HG03460 (cell line): Measurements from ENCODE around the gene KLHL35.
"Not testable (repeated sequence)": the region's sequence is repeated elsewhere in the genome, so short reads cannot be mapped to it uniquely, and the experiment has no call there.

Experiments used
- ATAC-seq: cut with Tn5 transposase; IDR thresholded peaks from one replicate; pipeline ENCODE4 v1.9.1; 2021; ENCODE audit not compliant: unreplicated experiment

KLHL35 gene

GRCh38 chr11:75394085-75394840 lies 38.7 kb downstream of the KLHL35 start:
- ATAC-seq, result no peak

DNA sequence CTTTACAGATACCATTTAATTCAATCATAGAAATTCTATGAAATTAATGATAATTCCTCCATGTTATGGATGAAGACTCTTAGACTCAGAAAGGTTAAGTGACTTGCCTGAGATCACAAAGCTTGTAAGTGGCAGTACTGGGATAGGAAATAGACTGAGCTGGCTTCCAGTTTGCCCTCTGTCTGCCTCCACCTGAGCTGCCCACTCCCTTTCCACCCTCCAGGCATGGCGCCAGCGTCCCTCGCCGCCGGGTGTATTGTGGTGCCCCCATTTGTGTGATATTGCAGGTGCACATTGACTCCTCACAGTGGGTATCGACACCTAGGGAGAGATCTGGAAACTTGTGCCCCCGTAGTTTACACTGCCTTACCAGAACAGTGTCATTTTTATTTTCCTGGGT lies 43.1 kb downstream of the KLHL35 start:
- no peak for ATAC-seq

DNA sequence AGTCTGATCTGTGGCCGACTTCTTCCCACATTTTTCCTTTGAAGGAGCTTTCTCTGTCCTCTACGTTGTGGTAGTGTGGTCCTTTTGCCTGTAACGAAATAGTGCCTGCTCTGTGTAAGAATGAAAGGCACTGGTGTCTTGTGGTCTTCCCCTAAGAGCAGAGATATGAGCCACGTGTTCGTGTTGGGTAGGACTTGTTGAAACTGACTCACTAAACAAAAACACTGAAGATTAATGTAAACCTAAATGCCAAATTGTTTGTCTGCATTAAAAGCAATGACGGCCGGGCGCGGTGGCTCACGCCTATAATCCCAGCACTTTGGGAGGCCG lies 43.8 kb downstream of the KLHL35 start:
- ATAC-seq, result no peak

DNA sequence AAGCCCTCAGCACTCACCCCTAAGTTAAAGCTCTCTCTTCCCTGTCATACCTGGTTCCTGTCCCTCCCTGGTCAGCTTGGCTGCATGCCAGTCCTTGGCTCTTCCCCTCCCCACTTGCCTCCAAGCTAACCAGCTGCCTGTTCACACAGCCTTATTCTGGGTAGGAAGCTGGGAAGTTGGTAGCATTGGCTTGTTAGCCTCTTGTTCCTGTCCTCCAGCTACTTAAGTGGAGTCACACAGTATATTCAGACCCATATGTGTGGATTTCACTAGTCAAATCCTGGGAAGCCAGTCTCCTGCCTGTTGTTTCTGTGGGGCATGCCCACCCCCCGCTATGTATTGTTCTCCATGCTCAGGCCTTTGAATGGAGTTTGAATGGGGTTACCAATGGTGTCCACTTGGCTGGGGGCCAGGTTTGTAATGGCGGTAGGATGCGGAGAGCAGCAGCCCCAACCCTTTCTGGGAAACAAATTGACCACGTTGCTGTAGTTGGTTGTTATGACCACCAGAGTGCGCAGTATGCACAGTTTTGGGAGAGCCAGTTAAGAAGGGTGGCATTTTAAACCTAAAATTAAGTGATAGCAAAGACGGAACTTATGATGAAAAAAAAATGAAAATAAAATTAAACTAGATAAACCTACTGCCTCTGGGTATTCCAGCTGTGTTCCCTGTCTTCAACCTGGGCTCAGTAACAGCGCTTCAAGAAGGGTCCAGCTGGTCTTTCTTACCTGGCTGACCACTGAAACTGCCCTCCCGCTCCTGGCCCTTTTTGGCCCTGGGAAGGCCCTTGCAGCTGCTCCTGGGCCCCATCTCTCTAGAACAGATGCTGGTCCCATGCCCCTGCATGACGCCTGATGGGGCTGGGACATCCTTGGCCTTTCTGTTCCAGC lies 44.4 kb downstream of the KLHL35 start:
- no peak for ATAC-seq

DNA sequence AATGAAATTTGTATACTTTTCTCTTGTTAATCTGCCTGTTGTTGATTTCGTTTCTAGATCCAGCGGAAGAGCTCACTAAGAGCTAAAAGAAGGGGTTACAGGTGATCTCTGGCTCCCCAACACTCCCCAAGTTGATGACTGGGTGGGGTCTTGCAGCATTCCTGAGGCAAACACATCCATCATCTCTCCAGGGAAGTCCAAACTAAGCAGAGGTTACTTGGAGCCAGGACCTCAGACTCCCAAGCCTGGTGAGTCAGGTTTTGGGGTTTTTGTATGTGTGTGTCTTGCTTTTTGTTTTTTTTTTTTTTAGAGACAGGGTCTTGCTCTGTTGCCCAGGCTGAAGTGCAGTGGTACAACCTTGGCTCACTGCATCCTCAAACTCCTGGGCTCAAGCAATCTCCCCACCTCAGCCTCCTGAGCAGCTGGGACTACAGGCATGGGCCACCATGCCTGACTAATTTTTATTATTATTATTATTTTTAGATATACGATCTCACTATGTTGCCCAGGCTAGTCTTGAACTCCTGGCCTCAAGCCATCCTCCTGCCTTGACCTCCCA lies 45.2 kb downstream of the KLHL35 start:
- ATAC-seq, result no peak

GRCh38 chr11:75386942-75387630 lies 45.9 kb downstream of the KLHL35 start:
- no peak for ATAC-seq

DNA sequence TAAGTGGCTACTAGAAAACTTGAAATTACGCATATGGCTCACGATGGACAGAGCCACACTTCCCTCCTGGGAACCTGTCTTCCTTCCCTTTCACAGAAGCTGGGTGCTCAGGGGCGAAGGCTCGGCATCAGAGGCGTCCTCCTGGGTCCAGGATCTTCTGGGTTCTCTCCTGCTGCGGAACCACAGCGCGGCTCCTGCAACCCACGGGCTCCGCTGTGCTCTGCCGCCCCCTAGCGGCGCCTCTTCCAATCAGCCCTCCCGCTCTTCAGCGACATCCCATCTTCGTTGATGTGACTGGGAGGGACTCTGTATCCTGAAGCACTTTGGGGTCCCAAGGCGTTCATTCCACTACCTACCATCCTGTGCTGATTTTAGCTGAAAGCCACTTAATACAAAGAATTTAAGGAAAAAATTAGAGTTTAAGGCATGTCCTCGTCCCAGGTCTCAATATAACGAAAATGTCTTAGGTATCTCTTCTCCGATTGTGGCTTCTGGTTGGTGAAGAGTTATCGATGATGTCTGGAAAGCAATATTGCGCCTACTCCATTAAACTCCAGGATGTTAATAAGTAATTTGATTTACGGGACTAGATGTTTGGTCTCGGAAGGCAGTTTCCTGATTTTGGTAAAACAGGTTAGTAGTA lies 48.4 kb downstream of the KLHL35 start:
- ATAC-seq, result no peak

- ATAC-seq, result no peak
Observed at GRCh38 chr11:75383246-75383645, 49.8 kb downstream of the KLHL35 start.

- no peak for ATAC-seq
Observed at GRCh38 chr11:75380716-75381420, 52.1 kb downstream of the KLHL35 start.

DNA sequence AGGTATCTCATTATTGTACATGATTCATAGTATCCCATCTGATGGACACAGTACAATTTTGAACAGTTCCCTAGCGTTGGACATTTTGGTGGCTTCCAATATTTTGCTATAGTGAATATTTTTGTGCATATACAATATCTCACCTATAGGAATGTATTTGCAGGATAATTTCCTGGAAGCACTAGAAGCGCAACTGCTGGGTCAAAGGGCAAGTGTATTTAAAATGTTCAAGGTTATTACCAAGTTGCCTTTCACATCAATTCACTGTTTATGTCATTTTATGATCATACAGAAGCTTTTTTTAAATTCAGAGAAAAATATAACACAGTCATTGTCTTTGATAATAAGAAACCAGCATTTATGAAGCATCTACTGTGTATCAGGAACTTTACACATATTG lies 52.8 kb downstream of the KLHL35 start:
- ATAC-seq, result no peak

- not testable (repeated sequence) for ATAC-seq
Observed at GRCh38 chr11:75378776-75379175, 54.2 kb downstream of the KLHL35 start.

GRCh38 chr11:75376175-75376574 lies 56.8 kb downstream of the KLHL35 start:
- ATAC-seq, result no peak

- no peak for ATAC-seq
Observed at GRCh38 chr11:75375626-75376025, 57.4 kb downstream of the KLHL35 start.

DNA sequence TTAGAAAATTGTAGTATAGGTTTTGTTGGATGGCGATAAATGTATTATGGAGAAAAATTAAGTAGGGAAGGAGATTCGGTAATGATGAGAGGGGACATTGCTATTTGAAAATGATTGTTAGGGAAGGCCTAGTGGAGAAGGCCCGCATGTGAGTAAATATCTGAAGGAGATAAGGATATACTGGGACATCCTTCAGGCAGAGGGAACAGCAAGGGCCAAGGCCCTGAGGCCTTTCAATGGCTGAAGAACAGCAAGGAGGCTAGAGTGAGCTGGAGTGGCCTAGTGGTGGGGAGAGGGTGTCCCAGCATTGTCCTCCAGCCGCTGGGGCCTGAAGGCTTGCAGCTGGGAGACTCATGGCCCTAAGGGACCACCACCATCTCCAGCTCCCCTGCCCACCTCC lies 58.4 kb downstream of the KLHL35 start:
- ATAC-seq, result no peak

DNA sequence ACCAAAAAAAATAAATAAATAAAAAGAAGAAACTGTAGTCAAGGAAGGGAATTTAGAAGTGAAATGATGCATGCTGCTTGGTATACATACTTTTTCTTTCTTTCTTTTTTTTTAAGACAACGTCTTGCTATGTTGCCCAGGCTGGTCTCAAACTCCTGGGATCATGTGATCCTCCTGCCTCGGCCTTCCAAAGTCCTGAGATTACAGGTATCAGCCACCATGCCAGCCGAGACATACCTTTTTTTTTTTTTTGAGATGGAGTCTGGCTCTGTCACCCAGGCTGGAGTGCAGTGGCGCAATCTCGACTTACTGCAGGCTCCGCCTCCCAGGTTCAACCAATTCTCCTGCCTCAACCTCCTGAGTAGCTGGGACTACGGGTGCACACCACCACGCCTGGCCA lies 59.8 kb downstream of the KLHL35 start:
- no peak for ATAC-seq
